Measurements from ENCODE around the gene MEIKIN. TPM values are rescaled to one million over a fixed set of nuclear protein-coding genes. Genes with fewer than 3 reads are reported as not detected.

The MEIKIN gene
- total and polyA plus RNA-seq, 2 donors (not counting 3 experiments of a cell fraction or from before 2014, with no cell fraction given), result not detected

DNA sequence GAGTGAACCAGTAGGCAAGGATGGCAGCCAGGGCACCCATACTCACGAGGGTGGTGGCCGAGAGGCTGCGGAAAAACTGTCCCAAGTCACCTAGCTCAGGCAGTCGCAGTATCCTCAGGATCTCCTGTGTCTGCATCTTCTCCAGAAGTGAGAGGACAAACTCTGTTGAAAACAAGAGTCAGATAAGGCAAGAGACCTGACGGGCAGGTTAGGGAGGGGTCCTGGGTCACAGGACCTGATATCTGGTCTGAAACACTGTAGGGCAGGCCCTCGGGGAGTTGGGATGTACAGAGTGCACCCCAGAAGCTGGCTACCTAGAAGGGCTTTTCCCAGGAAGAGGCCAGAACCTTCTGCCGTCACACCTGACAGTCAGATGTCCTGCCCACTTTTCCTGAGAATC lies 48.6 kb upstream of the MEIKIN start:
- Histone ChIP-seq H3K27ac (ENCODE audit: insufficient read depth, low read depth, low read length) (no peak overlapping the region), H3K9ac (replicated peaks; ENCODE audit: extremely low read depth, insufficient read depth, low read length) (no peak overlapping the region), H3K27me3 (ENCODE audit: control insufficient read depth in 2 of 2, insufficient read depth in 2 of 2, low read length in 2 of 2) (no peaks in the 10 kb centered on the region), H3K4me2 (ENCODE audit: insufficient read depth, low read length) (no peak overlapping the region), H2AFZ (ENCODE audit: low read depth, low read length) (no peak overlapping the region), H3K36me3 (ENCODE audit: control insufficient read depth in 2 of 2, extremely low read depth in 1 of 2, insufficient read depth in 2 of 2, low read length in 2 of 2) (no peaks in the 10 kb centered on the region), H3K4me3 (replicated peaks in 1 of 3; ENCODE audit: insufficient read depth in 1 of 3, low read depth in 1 of 3, low read length in 3 of 3) (no peak overlapping the region), H3K9me3 (replicated peaks; ENCODE audit: control insufficient read depth, insufficient read depth, low read length) (no peaks in the 10 kb centered on the region), H3K79me2 (ENCODE audit: control insufficient read depth, insufficient read depth, low read length) (no peaks in the 10 kb centered on the region), H3K4me1 (ENCODE audit: control insufficient read depth, extremely low read depth, insufficient read depth, low read length) (peaks cover 17% of the 10 kb centered on the region), H3K9me1 (replicated peaks; ENCODE audit: control insufficient read depth, extremely low read depth, insufficient read depth, low read length) (no peaks in the 10 kb centered on the region), H4K20me1 (replicated peaks; ENCODE audit: control insufficient read depth, extremely low read depth, insufficient read depth, low read length) (no peaks in the 10 kb centered on the region)
- FAIRE-seq (no peak), DNase-seq (ENCODE audit: low read depth, low spot score) (no peak)
- no TSS peak for BruUV-seq (replicated peaks)
- intact Hi-C loops (cut with micrococcal nuclease), result no loop called here
- dilution Hi-C loops (cut with MboI; ENCODE audit: extremely low pct_ligation_motif_present, low sequenced_read_pairs), result no loop called here
- CTCF ChIA-PET, result no interaction called here
- TF ChIP-seq EZH2 (IDR thresholded peaks at IDR 0.05; ENCODE audit: borderline replicate concordance, low read depth, low read length, severe bottlenecking), result no peak
- TF ChIP-seq POLR2A (IDR thresholded peaks at IDR 0.05; ENCODE audit: low read depth, low read length), result no peak
- no peak for TF ChIP-seq FOS (IDR thresholded peaks at IDR 0.05; ENCODE audit: borderline replicate concordance, insufficient read depth, low read length)
- TF ChIP-seq GATA2 (IDR thresholded peaks at IDR 0.05; ENCODE audit: insufficient read depth, insufficient read length, low read depth, low read length), result no peak
- TF ChIP-seq, protein P1, sequence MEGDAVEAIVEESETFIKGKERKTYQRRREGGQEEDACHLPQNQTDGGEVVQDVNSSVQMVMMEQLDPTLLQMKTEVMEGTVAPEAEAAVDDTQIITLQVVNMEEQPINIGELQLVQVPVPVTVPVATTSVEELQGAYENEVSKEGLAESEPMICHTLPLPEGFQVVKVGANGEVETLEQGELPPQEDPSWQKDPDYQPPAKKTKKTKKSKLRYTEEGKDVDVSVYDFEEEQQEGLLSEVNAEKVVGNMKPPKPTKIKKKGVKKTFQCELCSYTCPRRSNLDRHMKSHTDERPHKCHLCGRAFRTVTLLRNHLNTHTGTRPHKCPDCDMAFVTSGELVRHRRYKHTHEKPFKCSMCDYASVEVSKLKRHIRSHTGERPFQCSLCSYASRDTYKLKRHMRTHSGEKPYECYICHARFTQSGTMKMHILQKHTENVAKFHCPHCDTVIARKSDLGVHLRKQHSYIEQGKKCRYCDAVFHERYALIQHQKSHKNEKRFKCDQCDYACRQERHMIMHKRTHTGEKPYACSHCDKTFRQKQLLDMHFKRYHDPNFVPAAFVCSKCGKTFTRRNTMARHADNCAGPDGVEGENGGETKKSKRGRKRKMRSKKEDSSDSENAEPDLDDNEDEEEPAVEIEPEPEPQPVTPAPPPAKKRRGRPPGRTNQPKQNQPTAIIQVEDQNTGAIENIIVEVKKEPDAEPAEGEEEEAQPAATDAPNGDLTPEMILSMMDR (IDR thresholded peaks at IDR 0.05; ENCODE audit: extremely low read depth in 1 of 2, insufficient read depth in 1 of 2, low read depth in 1 of 2, low read length in 2 of 2), result no peak
- TF ChIP-seq, protein P2, sequence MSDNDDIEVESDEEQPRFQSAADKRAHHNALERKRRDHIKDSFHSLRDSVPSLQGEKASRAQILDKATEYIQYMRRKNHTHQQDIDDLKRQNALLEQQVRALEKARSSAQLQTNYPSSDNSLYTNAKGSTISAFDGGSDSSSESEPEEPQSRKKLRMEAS (IDR thresholded peaks at IDR 0.05; ENCODE audit: insufficient read depth, insufficient read length), result no peak
- no peak for TF ChIP-seq POLR2AphosphoS5 (IDR thresholded peaks at IDR 0.05; ENCODE audit: insufficient read depth, low read depth, low read length)
- no peak for TF ChIP-seq JUN (IDR thresholded peaks at IDR 0.05; ENCODE audit: borderline replicate concordance, insufficient read depth, insufficient read length, low read depth)
- TF ChIP-seq MYC (IDR thresholded peaks at IDR 0.05; ENCODE audit: low read depth, low read length), result no peak
- POLR2A ChIA-PET, result no interaction called here

Measured in endothelial cell of umbilical vein (primary cell).